ENCODE data around the gene KPNA6.
"Not testable (repeated sequence)": the region's sequence is repeated elsewhere in the genome, so short reads cannot be mapped to it uniquely, and the experiment has no call there.

Gene KPNA6

DNA sequence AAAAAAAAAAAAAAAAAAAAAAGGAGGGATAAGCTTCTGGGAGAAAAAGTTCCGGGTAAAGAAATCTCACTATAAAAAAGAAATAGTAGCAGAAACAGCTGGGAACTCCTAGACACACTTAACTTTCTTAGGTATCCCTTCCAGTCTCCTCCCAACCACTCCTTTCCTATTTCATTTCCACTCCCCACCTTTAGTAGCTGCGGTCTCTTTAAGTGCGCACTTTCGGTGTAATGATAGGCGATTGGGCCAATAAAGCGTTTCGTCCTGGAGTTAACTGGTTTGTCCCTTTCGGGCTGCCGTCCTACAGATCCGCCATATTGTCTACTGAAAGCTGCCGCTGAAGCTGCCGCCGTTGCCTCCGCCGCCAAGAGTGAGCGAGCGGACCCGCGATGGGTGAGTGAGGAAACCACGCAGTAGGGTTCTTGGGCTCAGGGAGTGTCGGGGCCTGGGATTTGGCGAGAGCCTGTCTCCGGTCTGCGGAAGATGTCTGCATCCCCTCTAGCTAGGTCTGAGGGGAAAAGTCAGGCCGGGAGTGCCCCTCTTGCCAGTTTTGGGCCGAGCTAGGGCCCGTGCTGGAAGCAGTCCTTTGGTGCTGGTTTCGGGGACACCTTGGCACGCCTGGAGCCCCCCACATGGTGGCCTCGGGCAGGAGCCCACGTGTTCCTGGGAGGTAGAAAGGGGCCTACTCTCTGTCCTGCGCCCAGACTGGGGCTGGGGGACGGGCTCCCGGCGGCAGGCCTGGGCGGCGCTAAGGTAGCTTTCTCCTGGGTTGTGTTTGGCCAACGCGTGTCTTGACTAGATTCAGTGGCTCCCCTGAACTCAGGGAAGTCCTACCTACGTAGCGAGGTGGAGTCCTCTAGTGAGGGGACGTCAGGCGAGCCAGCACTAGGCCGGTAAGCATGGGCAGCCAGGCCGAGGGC lies at the start of gene KPNA6:
KPNA6 (plus strand) TSS at position 315 of the 920 bp plus-strand sequence; CDS start at position 390, 75 bp downstream.
- H3K4me3 ChIP-seq: peak within 1 kb of the TSS; percentile 80
- H3K4me2 ChIP-seq: peak within 1 kb of the TSS; percentile 96
- H3K4me1 ChIP-seq: peaks cover 31% of the 10 kb centered on the region
- H3K9me3 ChIP-seq: no peaks in the 10 kb centered on the region
- peaks cover 11% of the 10 kb centered on the region for H3K36me3 ChIP-seq
- H3K9ac ChIP-seq: peak within 1 kb of the TSS; percentile 97
- no peak for TF ChIP-seq Cebpa-rat (IDR thresholded peaks at IDR 0.05)
- peak within 1 kb of the TSS; percentile 92 for H3K27ac ChIP-seq
- peaks cover 50% of the 10 kb centered on the region for H4K20me1 ChIP-seq
- H3K27me3 ChIP-seq: no peaks in the 10 kb centered on the region

DNA sequence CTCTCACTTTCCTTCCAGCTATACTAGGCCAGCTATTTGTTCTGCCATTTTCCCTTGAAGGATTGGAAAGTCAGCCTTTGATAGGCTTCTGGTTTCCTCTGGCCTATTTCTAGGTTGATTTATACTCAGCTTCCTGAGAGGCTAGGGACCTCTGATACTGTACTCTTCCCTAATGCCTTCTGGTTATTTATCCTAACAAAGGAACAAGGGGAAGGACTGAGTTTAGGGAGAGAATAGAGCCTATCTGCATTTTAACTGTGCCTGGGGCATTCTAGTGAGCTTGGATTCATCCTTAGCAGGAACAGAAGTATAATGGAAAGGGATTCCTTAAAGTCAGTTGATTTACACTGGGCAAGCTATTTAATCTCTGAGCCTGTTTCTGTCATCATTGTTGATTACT lies 46.9 kb upstream of the KPNA6 start:
- no peaks in the 10 kb centered on the region for H3K9me3 ChIP-seq
- H3K4me3 ChIP-seq: no peak overlapping the region
- H3K4me2 ChIP-seq: peak overlapping the region; percentile 75
- H3K27me3 ChIP-seq: no peaks in the 10 kb centered on the region
- peaks cover 21% of the 10 kb centered on the region for H3K36me3 ChIP-seq
- H3K4me1 ChIP-seq: peaks cover 95% of the 10 kb centered on the region
- H4K20me1 ChIP-seq: peaks cover 72% of the 10 kb centered on the region
- TF ChIP-seq Cebpa-rat (IDR thresholded peaks at IDR 0.05): no peak
- H3K9ac ChIP-seq: 0 out of 2 replicates have a peak overlapping the region, but pooled peaks have one; percentile 25
- H3K27ac ChIP-seq: peak overlapping the region; percentile 72

DNA sequence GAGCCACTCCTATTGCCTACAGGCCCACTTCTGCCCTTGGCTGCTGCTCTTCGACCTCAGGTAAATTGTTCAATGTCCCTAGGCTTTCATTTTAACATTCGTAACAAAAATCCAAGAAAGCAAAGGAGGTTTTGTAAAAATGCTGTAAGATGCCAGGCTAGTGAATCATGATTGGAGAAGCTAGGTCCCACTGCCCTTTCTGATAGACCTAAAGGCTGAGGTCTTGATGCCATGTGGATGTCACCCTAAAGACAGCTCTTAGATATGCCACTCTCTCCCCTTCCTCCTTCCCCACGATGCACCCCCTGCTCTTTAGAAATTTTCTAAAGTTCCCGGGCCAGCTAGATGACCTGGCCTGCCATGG lies 45.0 kb upstream of the KPNA6 start:
- Histone ChIP-seq H3K27ac (peak overlapping the region; percentile 72), H3K4me1 (peaks cover 100% of the 10 kb centered on the region), H3K4me2 (peak overlapping the region; percentile 75), H3K9me3 (no peaks in the 10 kb centered on the region), H3K4me3 (no peak overlapping the region), H4K20me1 (peaks cover 65% of the 10 kb centered on the region), H3K36me3 (peaks cover 21% of the 10 kb centered on the region), H3K27me3 (no peaks in the 10 kb centered on the region), H3K9ac (peak overlapping the region; percentile 62; the same call in 1 of the 2 replicates)
- no peak for TF ChIP-seq Cebpa-rat (IDR thresholded peaks at IDR 0.05)

GRCh38 chr1:32063261-32063681 lies 44.6 kb upstream of the KPNA6 start:
- Histone ChIP-seq H3K27ac (peak overlapping the region; percentile 72), H3K4me2 (peak overlapping the region; percentile 75)
- no peak for TF ChIP-seq Cebpa-rat (IDR thresholded peaks at IDR 0.05)

GRCh38 chr1:32065613-32066488 lies 42.0 kb upstream of the KPNA6 start:
- H3K27me3 ChIP-seq, H3K4me3 ChIP-seq, H3K9ac ChIP-seq, H3K9me3 ChIP-seq: not testable (repeated sequence)
- peaks cover 21% of the 10 kb centered on the region for H3K36me3 ChIP-seq
- H4K20me1 ChIP-seq: peaks cover 35% of the 10 kb centered on the region
- peak overlapping the region; percentile 71 for H3K4me2 ChIP-seq
- H3K27ac ChIP-seq: peak overlapping the region; percentile 32; the same call in 1 of the 2 replicates
- peaks cover 99% of the 10 kb centered on the region for H3K4me1 ChIP-seq

More at GRCh38 chr1:32063261-32063681, 44.6 kb upstream of the KPNA6 start:
- H3K9me3 ChIP-seq: no peaks in the 10 kb centered on the region
- H4K20me1 ChIP-seq: peaks cover 61% of the 10 kb centered on the region
- H3K4me3 ChIP-seq: no peak overlapping the region
- peak overlapping the region; percentile 62; the same call in 1 of the 2 replicates for H3K9ac ChIP-seq
- no peaks in the 10 kb centered on the region for H3K27me3 ChIP-seq
- H3K4me1 ChIP-seq: peaks cover 100% of the 10 kb centered on the region
- H3K36me3 ChIP-seq: peaks cover 21% of the 10 kb centered on the region

- no peaks in the 10 kb centered on the region for H3K27me3 ChIP-seq
- H3K27ac ChIP-seq: peak overlapping the region; percentile 32; the same call in 1 of the 2 replicates
- H3K4me2 ChIP-seq: peak overlapping the region; percentile 71
- H4K20me1 ChIP-seq: peaks cover 29% of the 10 kb centered on the region
- no peak overlapping the region for H3K9ac ChIP-seq
- no peaks in the 10 kb centered on the region for H3K9me3 ChIP-seq
- peak; percentile 68 for TF ChIP-seq Cebpa-rat (IDR thresholded peaks at IDR 0.05)
- peaks cover 97% of the 10 kb centered on the region for H3K4me1 ChIP-seq
- peaks cover 21% of the 10 kb centered on the region for H3K36me3 ChIP-seq
- no peak overlapping the region for H3K4me3 ChIP-seq
Observed at GRCh38 chr1:32066489-32066873, 41.4 kb upstream of the KPNA6 start.

DNA sequence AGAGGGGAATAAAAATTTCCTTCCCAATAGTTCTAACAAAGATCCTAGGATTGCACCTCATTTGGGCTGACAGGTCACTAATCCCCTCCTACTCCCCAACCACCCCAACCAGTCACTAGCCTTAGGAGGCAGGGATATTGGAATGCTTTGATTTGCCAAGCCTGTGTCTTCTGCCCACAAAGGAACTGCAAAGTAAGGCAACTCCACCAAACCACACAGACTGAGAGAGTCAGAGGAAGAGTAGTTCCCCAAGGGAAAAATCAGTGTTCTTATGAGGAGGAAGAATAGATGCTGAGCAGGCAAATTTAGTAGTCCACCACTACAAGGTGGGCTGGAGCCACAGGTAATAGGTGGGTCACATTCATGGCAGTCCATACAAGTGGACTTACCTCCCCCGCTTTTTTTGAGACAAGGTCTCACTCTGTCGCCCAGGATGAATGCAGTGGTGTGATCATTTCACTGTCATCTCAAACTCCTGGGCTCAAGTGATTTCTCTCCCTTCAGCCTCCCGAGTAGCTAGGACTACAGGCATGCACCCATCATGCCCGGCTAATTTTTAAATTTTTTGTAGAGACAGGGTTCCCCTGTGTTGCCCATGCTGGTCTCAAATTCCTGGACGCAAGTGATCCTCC lies 38.8 kb upstream of the KPNA6 start:
- Histone ChIP-seq H3K27me3 (no peaks in the 10 kb centered on the region), H3K9me3 (no peaks in the 10 kb centered on the region), H3K4me1 (peaks cover 88% of the 10 kb centered on the region), H4K20me1 (peaks cover 17% of the 10 kb centered on the region), H3K9ac (peak overlapping the region; percentile 5; the same call in 1 of the 2 replicates), H3K36me3 (peaks cover 10% of the 10 kb centered on the region), H3K4me2 (peak overlapping the region; percentile 69), H3K4me3 (no peak overlapping the region), H3K27ac (peak overlapping the region; percentile 36; the same call in 1 of the 2 replicates)
- no peak for TF ChIP-seq Cebpa-rat (IDR thresholded peaks at IDR 0.05)

DNA sequence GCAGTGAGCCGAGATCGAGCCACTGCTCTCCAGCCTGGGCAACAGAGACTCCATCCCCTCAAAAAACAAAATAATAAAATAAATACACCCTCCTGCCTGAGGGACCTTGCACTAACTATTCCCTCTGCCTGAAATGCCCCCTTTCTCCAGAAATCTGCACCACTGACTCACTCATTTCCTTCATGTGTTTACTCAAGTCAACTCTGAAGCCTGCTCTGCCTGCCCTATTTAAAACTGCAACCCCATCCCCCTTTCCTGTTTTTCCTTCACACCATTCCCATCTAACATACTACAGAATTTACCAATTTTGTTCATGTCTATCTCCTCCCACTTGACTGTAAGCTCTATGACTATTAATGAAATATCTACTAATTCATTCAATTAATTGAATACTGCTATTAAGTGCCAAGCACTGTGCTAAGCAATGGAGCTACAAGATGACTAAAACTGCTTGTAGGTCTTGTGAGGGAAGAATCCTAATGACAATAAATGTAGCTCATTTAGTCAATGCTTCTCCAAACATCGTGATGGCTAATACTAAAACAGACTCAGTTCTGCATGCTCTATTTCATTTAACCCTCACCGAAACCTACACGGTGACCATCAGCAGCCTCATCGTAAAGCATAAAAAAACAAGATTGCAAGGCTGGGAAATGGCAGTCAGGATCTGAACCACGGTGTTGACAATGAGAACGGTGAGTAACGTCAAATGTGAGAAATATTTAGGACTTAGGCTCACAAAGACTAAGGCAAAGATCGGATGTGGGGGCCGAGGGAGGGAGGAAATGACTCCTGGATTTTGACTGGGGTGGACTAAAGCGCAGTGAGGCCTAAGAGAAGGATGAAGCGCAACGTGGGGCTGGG lies 35.9 kb upstream of the KPNA6 start:
- peaks cover 28% of the 10 kb centered on the region for H3K36me3 ChIP-seq
- no peaks in the 10 kb centered on the region for H3K9me3 ChIP-seq
- H4K20me1 ChIP-seq: peaks cover 34% of the 10 kb centered on the region
- peak overlapping the region; percentile 96 for H3K4me2 ChIP-seq
- H3K4me1 ChIP-seq: peaks cover 83% of the 10 kb centered on the region
- no peaks in the 10 kb centered on the region for H3K27me3 ChIP-seq
- peak overlapping the region; percentile 77 for H3K4me3 ChIP-seq
- H3K9ac ChIP-seq: peak overlapping the region; percentile 90
- peak overlapping the region; percentile 95 for H3K27ac ChIP-seq
- no peak for TF ChIP-seq Cebpa-rat (IDR thresholded peaks at IDR 0.05)

Data from BLaER1 (cell line).